Sigmoid colon (tissue), 7 donors: Measurements from ENCODE around the gene NPL. TPM values are rescaled to one million over a fixed set of nuclear protein-coding genes. Genes with fewer than 3 reads are reported as not detected.

Experiments
- DNase-seq: peaks from one replicate; pipeline ENCODE4 v3.0.0-alpha.2; 2019
- H3K27ac ChIP-seq, 4 donors: fragments of 200-600 bp; sonication (generic); one replicate each; pipeline ENCODE4 v1.5.1; 2016 to 2019; ENCODE audit warnings: mild to moderate bottlenecking in 1 of 4
- H3K27me3 ChIP-seq, 3 donors: fragments of 200-600 bp; sonication (generic); one replicate each; pipeline ENCODE4 v1.5.1; 2019; ENCODE audit warnings: mild to moderate bottlenecking in 1 of 3
- H3K36me3 ChIP-seq, 4 donors: fragments of 200-600 bp; sonication (generic); one replicate each; pipeline ENCODE4 v1.5.1; 2016 to 2019
- H3K4me1 ChIP-seq, 4 donors: fragments of 200-600 bp; sonication (generic); one replicate each; pipeline ENCODE4 v1.5.1; 2017 to 2019
- H3K4me3 ChIP-seq, 4 donors: fragments of 200-600 bp; sonication (generic); one replicate each; pipeline ENCODE4 v1.5.1; 2017 to 2019; ENCODE audit warnings: mild to moderate bottlenecking in 2 of 4, moderate library complexity in 1 of 4
- H3K9me3 ChIP-seq, 4 donors: fragments of 200-600 bp in 3 of 4; sonication (generic) in 3 of 4; one replicate each; pipeline versions ENCODE4 v1.5.1 to v1.6.1; 2013 to 2019
- CTCF ChIP-seq, 4 experiments: fragments of 450-650 bp in 3 of 4; fragments of 200-600 bp in 1 of 4; IDR thresholded peaks; one replicate each; pipeline ENCODE4 v1.5.1; 2016 to 2019; ENCODE audit warnings: antibody characterized with exemption in 4 of 4, mild to moderate bottlenecking in 3 of 4, moderate library complexity in 2 of 4
- EP300 ChIP-seq, 4 donors: sonication (generic); formaldehyde crosslinking; IDR thresholded peaks; one replicate each; pipeline ENCODE4 v1.6.1; 2017; ENCODE audit warnings: antibody characterized with exemption in 4 of 4
- POLR2A ChIP-seq, 2 donors: fragments of 450-650 bp; IDR thresholded peaks; one replicate each; pipeline ENCODE4 v1.6.1; 2016; ENCODE audit warnings: antibody characterized with exemption in 2 of 2, mild to moderate bottlenecking in 2 of 2, moderate library complexity in 2 of 2
- POLR2AphosphoS5 ChIP-seq, 4 donors: sonication (generic); formaldehyde crosslinking; IDR thresholded peaks; one replicate each; pipeline ENCODE4 v1.6.1; 2017; ENCODE audit warnings: antibody characterized with exemption in 4 of 4
- WGBS, 2 donors: extraction: QIAGEN DNeasy Blood & Tissue Kit; methylation state at CpG; one replicate each; pipeline ENCODE4 v1.1.7; 2013; 5-methylcytosine and 5-hydroxymethylcytosine counted together
- intact Hi-C: fragments of 100-400 bp; cut with DNase I; formaldehyde crosslinking; loops from one replicate; pipeline ENCODE4 v1.15.1; 2023
- polyA plus RNA-seq, 3 donors: library from polyadenylated mRNA; stranded (reverse); fragments of 200-250 nt; gene quantifications; one replicate each; pipeline ENCODE4 v1.2.3, GENCODE V29; 2013
- total RNA-seq, 4 donors: library from RNA; depleted of rRNA; stranded (reverse); fragments of >200 nt; gene quantifications; one replicate each; pipeline ENCODE4 v1.1.0, GENCODE V29; 2016
- donor health status: healthy with polysubstance abuse.
- donor health status: Bipolar disorder and iron deficiency.
- donor health status: healthy.

The NPL gene
- total and polyA plus RNA-seq, 7 donors: 7.2 to 19.9 (median 12.5) TPM

- Histone ChIP-seq H3K4me1 (peaks cover 0 to 4% (median 0%) of the 10 kb centered on the region in 4 donors), H3K9me3 (no peaks in the 10 kb centered on the region), H3K27me3 (no peaks in the 10 kb centered on the region), H3K4me3 (no peak overlapping the region), H3K27ac (no peak overlapping the region), H3K36me3 (no peaks in the 10 kb centered on the region)
- WGBS, 2 donors: 75 to 84% methylated on average over 4 of the region's 4 CpGs
- no peak for DNase-seq
- intact Hi-C loops: no loop called here
- TF ChIP-seq CTCF (IDR thresholded peaks at IDR 0.05) (no peak), POLR2A (IDR thresholded peaks at IDR 0.05) (no peak), POLR2AphosphoS5 (IDR thresholded peaks at IDR 0.05) (no peak), EP300 (IDR thresholded peaks at IDR 0.05) (no peak)
Observed at GRCh38 chr1:182761396-182762395, 27.9 kb upstream of the NPL start.

- H3K27ac ChIP-seq: no peak overlapping the region
- intact Hi-C loops: no loop called here
- 88 to 91% methylated on average over 4 of the region's 4 CpGs for WGBS, 2 donors
- TF ChIP-seq POLR2A (IDR thresholded peaks at IDR 0.05): no peak
- TF ChIP-seq EP300 (IDR thresholded peaks at IDR 0.05): no peak
- TF ChIP-seq CTCF (IDR thresholded peaks at IDR 0.05): no peak
- no peak for TF ChIP-seq POLR2AphosphoS5 (IDR thresholded peaks at IDR 0.05)
- no peak for DNase-seq
- no peak overlapping the region for H3K4me3 ChIP-seq
- no peaks in the 10 kb centered on the region for H3K27me3 ChIP-seq
- H3K4me1 ChIP-seq: peaks cover 0 to 4% (median 0%) of the 10 kb centered on the region in 4 donors
- H3K9me3 ChIP-seq: no peaks in the 10 kb centered on the region
- H3K36me3 ChIP-seq: no peaks in the 10 kb centered on the region
Observed at GRCh38 chr1:182762536-182762935, 27.0 kb upstream of the NPL start.

- 50 to 66% methylated on average over 4 of the region's 4 CpGs for WGBS, 2 donors
- TF ChIP-seq POLR2AphosphoS5 (IDR thresholded peaks at IDR 0.05) (no peak), EP300 (IDR thresholded peaks at IDR 0.05) (no peak), CTCF (IDR thresholded peaks at IDR 0.05) (no peak), POLR2A (IDR thresholded peaks at IDR 0.05) (no peak)
- Histone ChIP-seq H3K27me3 (no peaks in the 10 kb centered on the region), H3K4me3 (no peak overlapping the region), H3K36me3 (no peaks in the 10 kb centered on the region), H3K4me1 (peaks cover 0 to 4% (median 0%) of the 10 kb centered on the region in 4 donors), H3K9me3 (no peaks in the 10 kb centered on the region), H3K27ac (no peak overlapping the region)
- DNase-seq: no peak
- intact Hi-C loops: no loop called here
Observed at GRCh38 chr1:182764029-182764727, 25.4 kb upstream of the NPL start.

GRCh38 chr1:182765391-182765790 is 24.2 kb upstream of the NPL start:
- 62 to 74% methylated on average over 3 of the region's 3 CpGs for WGBS, 2 donors
- Histone ChIP-seq H3K4me1 (peaks cover 0 to 4% (median 0%) of the 10 kb centered on the region in 4 donors), H3K4me3 (no peak overlapping the region), H3K27ac (no peak overlapping the region), H3K36me3 (no peaks in the 10 kb centered on the region), H3K27me3 (no peaks in the 10 kb centered on the region), H3K9me3 (no peaks in the 10 kb centered on the region)
- intact Hi-C loops: no loop called here
- TF ChIP-seq POLR2A (IDR thresholded peaks at IDR 0.05): no peak
- TF ChIP-seq POLR2AphosphoS5 (IDR thresholded peaks at IDR 0.05): no peak
- DNase-seq: no peak

- Histone ChIP-seq H3K27ac (no peak overlapping the region), H3K4me1 (peaks cover 0 to 4% (median 0%) of the 10 kb centered on the region in 4 donors), H3K36me3 (no peaks in the 10 kb centered on the region), H3K4me3 (no peak overlapping the region), H3K27me3 (no peaks in the 10 kb centered on the region), H3K9me3 (no peaks in the 10 kb centered on the region)
- no peak for DNase-seq
- TF ChIP-seq POLR2A (IDR thresholded peaks at IDR 0.05): no peak
- TF ChIP-seq CTCF (IDR thresholded peaks at IDR 0.05): no peak
- no peak for TF ChIP-seq POLR2AphosphoS5 (IDR thresholded peaks at IDR 0.05)
- TF ChIP-seq EP300 (IDR thresholded peaks at IDR 0.05): no peak
- WGBS, 2 donors: 94 to 96% methylated on average over 2 of the region's 2 CpGs
- intact Hi-C loops: no loop called here
Observed at GRCh38 chr1:182766050-182766449, 23.5 kb upstream of the NPL start.
